GM19025 (cell line): ENCODE results near the gene CMTM7.

Experiments
- ATAC-seq: cut with Tn5 transposase; IDR thresholded peaks from one replicate; pipeline ENCODE4 v1.9.1; 2021; ENCODE audit warnings: mild to moderate bottlenecking, low read depth, moderate library complexity; ENCODE audit not compliant: unreplicated experiment

The CMTM7 gene

DNA sequence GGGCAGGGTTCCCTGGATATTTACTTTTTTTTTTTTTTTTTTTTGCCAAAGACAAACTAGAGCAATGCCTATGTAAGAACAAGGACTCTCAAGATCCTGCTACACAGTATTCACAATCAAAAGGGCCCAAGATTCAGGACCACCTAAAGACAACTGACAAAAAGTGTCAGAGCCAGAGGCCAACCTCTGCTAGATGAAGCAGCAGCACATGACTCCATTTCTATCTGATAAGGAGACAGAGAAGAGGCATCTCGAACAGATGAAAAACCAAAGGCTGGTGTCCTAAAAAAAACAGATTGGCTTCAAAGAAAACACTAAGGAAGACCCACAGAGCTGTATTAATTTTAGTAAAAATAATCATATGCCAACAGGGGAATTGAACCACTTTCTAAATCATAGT is 91.0 kb downstream of the CMTM7 start:
- ATAC-seq, result no peak

DNA sequence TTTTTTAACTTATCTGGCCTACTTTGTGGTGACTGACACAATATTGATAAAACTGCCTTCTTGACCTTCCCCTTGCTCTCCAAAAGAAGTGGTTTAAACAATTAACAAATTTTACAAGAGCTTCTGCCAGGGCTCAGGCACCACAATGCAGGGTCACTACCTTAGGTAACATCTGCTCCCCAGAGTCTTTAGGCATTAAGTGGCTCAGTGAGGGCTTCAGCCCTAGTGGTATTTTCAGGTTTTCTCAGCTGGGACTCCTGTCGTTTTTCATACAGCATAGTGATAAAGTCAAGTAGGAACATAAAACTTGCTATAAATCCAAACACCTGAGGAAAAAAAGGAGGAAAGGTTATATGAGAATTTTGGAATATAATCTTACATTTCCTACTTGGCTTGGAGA is 92.1 kb downstream of the CMTM7 start:
- no peak for ATAC-seq

DNA sequence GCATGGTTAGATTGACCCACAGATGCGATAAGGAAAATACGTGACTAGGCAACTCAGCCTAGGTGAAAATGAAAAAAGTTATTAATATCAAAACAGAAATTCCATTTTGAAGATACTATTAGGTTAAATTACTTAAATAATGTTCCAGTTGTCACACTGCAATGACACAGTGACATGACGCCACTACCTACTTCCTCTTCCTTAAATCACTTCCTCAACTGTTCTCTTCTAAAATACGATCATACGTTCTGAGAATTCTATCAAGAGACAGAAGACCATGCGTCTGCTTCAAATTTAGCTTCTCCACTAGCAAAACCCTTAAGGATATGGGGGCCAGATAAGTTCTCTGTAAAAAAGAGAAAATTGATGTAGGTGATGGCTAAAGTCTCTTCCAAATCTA is 92.8 kb downstream of the CMTM7 start:
- ATAC-seq, result no peak

GRCh38 chr3:32487781-32488473 is 96.3 kb downstream of the CMTM7 start:
- ATAC-seq, result no peak

- no peak for ATAC-seq
Measured at GRCh38 chr3:32488474-32489008, 96.9 kb downstream of the CMTM7 start.

DNA sequence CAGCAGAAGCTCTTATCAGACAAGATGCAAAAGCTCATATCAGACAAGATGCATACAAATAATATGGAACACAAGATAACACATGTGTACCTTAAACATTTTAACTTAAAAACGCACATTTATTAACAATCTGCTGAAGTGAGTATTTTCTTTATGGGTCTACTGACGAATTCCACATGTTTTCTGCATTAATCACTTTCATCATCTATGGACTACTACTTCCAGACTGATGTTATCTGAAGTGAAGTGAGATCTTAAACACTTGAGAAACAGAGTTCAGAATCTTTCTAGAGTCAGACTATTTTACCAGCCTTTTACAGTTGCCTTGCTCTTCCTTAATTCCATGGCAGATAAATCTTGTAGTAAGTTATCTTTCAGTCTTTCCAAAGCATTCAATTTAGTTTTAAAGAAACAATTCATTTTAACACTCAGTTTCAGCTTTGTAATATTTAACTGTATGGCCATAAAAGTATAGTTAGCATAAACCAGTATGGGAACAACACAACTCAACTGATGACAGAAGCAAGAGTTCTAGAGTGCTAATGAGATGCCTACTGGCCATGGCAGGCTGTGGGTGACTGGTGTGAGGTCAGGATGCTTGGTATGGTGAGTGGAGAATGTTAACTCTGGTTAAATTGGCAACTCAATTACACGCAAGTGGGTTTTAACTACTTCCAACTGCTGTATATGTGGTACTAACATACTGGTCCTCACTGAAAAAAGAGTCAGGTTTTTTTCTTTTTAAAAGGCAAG is 101.2 kb downstream of the CMTM7 start:
- ATAC-seq, result no peak

- ATAC-seq, result peak; percentile 88
Measured at GRCh38 chr3:32493437-32494414, 102.1 kb downstream of the CMTM7 start.

DNA sequence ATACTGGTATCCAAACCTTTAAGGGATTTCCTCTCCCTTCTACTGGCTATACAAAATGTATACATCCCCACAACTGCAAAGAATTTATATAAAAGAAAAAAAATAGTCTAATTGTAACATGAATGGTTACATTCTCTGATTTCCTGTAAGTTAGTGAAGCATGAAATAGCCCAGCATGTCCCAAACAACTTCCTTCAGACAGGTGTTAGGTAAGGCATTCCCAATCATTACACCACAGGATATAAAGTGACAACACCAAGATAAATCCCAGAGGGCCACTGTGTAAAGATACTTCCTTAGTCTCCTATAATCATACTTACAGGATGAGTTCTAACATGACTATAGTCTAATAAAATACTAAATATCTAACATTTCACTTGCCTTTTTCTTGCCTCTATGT is 103.4 kb downstream of the CMTM7 start:
- ATAC-seq, result no peak

DNA sequence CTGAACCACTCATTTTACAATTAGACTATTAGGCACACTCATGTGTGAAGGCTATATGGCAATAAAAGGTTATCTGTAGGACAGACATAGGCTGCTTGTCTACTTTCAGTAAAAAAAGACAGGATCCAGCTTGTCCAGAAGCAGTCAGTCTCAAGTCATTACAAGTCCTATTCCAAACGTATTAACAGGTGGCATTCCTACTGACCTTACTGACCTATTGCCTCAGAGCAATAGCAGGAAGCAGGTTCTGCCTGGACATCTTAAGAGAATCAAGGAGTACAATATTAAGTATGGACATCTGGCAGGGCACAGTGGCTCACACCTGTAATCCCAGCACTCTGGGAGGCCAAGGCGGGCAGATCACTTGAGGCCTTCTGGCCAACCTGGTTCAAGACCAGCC is 104.0 kb downstream of the CMTM7 start:
- no peak for ATAC-seq

DNA sequence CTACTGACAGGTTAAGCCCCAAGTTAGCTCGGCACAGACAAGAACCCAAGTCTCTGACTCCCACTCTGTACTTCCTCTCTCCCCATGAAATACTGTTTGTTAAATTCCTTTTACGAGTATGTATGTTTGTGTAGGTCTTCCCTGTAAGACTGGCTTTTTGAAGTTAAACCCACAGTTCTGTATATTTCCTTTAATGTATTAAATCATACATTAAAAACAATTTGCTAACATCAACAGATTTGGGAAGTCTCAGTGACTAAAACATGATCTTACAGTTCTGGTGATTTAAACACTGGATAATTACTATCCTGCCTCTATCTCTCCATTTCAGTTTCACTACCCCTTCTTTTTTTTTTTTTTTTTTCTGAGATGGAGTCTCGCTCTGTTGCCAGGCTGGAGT is 106.6 kb downstream of the CMTM7 start:
- no peak for ATAC-seq

DNA sequence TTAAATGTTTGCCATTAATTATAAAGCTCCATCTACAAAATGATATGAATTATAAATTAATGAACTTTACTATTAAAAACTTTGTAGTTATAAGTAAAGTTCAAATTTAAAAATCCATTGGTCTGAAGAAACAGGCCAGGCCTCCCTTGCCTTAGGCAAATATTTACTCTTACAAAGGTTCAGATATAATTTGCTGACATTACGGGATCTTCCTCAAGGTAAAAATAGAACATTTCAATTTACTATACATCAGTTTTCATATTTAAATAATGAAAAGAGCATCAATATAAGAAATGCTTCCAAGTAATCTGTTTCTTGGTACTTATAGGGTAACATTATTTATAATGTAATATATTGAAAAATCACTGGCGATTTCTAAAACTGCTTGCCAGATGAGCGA is 107.3 kb downstream of the CMTM7 start:
- ATAC-seq, result no peak

DNA sequence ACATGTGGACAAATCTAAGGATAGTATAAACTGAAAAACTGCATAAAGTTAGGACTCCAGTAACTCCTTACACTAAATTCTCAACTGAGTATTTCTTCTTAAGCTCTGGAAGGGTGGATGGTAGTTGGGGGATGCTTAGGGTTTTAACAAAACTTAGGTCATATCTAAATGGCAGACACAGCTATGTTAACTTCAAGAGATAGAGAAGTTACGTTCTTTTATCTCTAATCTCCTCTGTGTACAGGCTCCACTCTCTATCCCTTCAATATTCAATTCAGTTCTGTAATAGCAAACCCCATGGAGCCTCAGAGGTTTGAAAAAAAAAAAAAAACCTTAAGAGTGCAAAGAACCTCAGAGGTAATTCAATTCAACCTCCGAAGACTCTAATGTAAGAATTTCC is 107.9 kb downstream of the CMTM7 start:
- ATAC-seq, result no peak

DNA sequence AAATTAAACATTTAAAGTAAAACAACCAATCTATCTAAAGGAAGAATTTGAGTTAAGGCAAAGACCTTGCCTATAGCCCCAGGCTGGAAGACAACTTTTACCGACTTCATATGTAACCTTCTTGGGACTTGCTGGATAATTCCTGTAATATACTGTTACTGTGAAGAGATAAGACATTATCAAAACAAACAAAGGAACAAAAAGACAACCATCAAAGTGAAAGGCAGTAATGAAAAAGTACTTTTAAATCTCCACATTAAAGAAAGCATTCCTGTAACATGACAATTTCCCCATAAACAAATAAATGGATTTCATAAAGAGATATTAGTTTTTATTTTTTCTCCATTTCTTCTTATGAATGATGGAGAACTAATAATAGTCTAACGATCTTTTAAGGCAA is 108.6 kb downstream of the CMTM7 start:
- no peak for ATAC-seq

DNA sequence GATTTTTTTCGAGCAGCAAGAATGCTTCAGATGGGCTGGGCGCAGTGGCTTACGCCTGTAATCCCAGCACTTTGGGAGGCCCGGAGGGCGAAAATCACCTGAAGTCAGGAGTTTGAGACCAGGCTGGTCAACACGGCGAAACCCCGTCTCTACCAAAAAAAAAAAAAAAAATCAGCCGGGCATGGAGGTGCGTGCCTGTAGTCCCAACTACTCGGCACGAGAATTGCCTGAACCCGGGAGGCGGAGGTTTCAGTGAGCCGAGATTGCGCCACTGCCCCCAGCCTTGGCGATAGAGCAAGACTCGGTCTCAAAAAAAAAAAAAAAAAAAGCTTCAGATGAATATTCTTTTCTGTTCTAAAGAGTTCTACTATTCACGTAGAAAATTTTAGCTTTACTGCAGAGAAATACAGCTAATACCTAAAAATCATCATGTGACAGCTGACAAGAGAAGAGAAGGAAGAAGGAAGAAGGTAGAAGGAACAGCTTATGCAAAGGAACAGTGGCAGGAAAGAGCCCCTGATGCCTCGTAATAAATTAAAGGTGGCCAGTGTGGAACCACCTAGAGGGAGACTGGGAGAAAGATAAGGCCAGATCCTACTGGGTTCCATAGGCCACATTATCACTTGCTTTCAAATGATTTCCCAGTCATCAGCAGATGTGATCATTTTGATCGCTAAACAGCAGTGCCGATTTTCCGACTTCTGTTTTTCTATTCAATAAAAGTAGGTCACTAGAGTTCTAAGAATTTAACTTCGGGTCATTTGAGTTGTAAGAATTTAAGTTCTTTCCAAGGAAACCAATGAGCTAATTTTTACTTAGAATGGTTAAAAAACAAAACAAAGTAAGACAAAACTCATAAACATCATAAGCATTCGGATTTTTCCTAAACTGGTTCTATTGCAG is 109.5 kb downstream of the CMTM7 start:
- ATAC-seq, result no peak

DNA sequence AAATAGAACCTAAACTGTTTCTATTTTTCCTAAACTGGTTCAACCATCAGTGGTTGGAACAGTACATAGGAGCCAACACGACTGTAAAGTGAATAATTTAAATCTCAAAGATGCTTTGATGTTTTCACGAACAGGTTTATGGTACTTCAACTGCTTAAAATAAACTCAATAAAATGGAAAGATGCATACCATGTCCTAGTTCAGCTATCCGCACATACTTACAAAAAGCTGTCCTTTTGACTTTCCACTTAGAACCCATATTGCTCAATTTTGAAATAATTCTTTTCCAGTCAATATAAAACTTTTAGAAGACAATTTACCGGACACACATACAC is 110.1 kb downstream of the CMTM7 start:
- ATAC-seq, result no peak

DNA sequence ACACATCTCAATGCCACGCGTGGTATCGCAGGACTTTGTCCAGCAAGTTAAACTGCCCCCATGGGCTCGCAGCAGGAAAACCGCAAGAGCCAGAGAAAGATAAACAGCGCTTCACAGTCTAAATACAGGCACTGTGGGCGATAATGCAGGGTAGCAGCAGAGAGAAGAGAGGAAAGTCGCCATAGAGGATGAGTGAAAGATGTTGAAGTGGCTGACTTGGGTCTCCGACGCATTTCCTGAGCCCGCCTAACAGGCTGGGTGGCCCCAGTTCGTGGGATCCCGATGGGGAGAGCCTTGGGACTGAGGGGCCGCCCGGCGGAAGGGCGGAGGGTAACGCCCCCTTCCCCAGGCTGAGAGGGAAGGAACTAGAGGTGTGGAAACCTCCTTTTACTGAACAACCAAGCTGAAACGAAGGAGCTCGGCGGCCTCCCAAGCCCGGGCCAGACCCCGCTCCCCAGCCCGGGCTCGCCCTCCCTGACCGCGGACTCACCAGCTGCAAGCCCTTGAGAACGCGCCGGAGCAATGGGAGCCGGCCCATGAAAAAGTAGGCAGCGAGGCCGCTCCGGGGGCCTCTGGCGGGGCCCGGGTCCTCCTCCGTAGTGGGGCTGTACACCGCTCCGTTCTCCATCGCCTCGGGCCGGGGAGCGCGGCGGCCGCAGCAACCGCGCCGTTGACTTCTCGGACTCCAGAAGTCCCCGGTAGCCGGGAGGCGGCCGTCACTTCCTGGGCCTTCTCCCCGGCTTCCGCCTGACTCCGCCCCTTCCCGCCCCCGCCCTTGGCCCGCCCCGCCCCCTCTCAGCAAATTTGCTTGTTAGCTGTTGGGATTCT is 110.7 kb downstream of the CMTM7 start, which contains the start of gene CMTM6:
TSS of gene CMTM6 (minus strand) at position 735 of the 828 bp plus-strand sequence. CDS start at position 628, 107 bp downstream.
- ATAC-seq, result peak; percentile 81

DNA sequence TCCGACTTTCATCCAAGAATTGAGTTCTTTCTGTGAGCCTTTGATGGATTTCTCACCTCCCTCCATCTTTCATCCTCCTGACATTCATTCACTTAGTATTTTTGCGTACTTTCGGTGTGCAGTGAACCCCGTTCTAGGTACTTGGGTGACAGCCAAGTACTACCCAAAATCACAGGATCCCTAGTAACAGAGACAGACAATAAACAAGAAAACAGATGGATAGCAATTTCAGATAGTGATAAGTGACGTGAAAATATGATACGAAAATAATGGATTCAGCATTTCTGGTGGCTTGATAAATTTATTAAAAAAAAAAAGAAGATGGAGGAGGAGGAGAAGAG is 111.3 kb downstream of the CMTM7 start:
- ATAC-seq, result no peak
